HG02870 (cell line): Measurements from ENCODE around the gene LRRC3C.
"Not testable (repeated sequence)": the region's sequence is repeated elsewhere in the genome, so short reads cannot be mapped to it uniquely, and the experiment has no call there.

Experiments used
- ATAC-seq: cut with Tn5 transposase; IDR thresholded peaks from one replicate; pipeline ENCODE4 v1.9.1; 2021; ENCODE audit warnings: mild to moderate bottlenecking, moderate library complexity; ENCODE audit not compliant: unreplicated experiment

Gene LRRC3C

DNA sequence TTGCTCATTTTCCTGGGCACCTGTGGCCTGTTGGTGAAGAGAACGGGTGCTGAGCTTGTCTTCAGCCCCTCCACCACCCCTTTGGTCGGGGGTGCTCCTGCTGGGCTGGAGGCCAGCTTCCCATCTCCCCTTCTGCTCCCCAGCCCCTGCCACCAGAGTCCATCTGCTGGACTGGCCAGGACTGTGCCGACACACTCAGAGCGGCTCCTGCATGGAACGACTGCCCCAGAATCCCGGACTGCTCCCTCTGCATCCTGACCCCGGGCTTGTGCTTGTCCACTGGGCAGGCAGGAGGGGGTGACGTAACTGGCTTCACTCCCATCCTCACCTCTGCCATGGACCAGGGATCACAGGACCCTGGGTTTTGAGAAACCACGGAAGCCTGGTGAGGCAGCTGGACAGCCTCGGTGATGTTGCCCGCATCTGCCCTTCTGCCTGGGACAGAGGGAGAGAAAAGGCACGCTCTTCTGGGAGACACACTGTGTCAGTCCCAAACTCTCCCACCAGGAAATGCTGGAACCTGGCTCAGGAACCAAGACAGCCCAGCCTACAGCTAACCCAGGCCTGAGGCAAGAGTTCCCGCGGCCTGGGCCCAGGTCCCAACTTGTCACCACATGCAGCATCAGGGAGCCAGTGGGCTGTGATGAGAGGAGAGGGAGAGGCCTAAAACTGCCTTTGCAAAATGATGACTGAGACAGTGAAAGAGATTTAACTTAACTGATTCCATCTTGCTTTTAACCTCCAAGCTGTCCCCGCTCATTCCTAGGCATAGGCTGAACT, 19.2 kb downstream of the LRRC3C start:
- no peak for ATAC-seq

GRCh38 chr17:39948489-39948828, 20.9 kb downstream of the LRRC3C start:
- ATAC-seq, result not testable (repeated sequence)

DNA sequence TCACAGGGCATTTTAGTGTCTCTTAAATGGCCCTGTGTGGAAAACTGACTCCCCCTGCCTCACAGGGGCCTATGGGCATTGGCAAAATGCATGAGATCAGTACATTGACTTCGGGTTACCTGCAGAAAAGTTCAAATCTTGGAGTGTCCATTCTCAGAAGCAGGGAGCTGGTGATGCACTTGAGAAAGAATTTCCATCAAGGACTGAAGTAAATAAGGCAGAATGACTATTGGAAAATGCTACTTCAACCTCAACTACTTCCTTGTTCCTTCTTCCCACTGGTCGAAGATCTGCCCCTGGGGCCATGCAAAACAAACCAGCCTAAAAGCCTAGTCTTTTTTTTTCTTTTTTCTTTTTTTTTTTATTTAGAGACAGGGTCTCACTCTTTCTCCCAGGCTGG, 21.5 kb downstream of the LRRC3C start:
- no peak for ATAC-seq

DNA sequence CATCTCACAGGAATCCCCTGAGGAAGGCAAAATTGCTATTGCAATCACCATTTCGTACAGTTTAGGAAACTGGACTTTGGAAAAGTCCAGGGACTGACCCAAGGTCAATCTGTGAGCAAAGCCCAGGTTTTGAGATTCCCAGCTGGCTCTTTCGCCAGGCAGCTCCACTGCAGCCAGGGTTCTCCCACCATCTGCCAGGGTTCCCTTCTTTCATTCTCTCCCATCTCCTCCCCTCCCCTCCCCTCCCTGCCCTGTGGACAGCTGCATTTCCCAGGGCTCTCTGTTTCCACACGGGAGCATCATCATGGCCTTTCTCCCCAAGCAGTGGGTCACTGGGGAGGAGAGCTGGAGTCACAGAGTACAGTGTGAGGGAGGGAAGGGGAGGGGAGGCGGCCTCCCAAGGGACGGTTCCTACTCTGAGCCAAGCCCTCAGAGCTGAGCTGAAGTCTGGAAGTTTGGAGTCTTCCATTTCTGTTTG, 23.4 kb downstream of the LRRC3C start:
- no peak for ATAC-seq

GRCh38 chr17:39951924-39952679, 24.6 kb downstream of the LRRC3C start:
- ATAC-seq, result peak; percentile 9

GRCh38 chr17:39952680-39953470, 25.3 kb downstream of the LRRC3C start:
- peak; percentile 67 for ATAC-seq

DNA sequence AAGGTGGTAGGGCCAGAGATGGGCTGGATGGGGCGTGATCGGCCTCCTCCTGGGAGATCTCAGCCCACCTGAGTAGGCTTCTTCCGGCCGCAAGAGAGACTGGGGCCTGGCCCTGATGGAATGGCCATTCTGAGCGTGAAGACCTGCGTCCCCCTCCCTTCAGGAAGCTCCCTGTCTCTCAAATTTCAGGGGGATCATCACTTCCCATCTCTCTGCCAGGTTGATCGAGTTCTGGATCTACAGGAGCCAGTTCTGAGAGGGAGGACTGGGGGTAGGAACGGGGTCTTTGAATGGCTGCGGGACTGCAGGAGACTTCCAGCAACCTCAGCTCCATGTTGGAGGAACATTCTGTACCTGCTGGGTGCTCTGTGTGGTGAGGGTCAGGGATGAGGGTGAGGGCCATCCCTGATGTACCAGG, 25.9 kb downstream of the LRRC3C start:
- no peak for ATAC-seq

DNA sequence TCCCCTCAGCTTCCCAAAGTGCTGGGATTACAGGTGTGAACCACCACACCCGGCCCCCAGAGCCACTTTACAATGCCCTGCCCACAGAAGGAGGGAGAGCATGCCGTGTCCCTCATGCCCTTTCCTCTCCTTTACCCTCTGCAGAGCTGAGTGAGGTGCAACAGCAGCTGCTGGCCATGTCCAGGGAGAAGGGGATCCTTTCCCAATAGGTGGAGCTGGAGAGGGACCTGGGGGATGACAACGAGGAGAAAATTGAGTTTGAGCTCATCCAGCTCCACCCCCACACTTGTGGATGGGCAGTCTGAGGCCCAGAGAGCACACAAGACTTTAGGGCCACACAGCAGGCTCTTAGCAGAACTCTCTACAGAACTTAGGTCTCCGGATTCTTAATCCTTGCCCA, 27.3 kb downstream of the LRRC3C start:
- no peak for ATAC-seq

- no peak for ATAC-seq
Measured at GRCh38 chr17:39955726-39956225, 28.2 kb downstream of the LRRC3C start.

- no peak for ATAC-seq
Measured at GRCh38 chr17:39960524-39961041, 33.1 kb downstream of the LRRC3C start.

DNA sequence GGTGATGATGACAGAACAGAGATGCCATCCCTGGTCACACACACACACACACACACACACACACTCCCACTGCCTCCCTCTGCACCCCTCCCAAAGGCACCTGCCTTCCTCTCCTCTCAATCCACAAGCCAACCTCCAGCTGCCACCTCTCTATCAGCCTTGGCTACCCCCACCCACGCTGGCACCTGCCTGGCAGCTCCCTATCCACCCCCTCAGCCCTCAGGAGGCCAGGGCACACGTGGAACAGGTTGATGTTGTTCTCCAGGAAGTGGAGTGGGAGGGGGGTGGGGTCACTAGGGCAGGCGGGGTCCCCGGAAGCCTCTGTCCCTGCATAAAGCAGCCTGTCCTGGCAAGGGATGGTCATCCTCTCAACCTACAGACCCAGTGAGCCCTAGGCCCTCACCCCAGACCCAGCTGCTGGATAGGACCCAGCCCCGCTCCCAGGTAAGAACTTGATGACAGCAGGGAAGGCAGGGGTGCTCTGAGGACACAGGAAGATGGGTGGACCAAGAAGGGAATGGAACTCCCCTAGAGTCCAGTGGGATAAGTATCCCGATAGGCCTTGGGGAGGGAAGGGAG, 35.2 kb downstream of the LRRC3C start, which contains the start of gene GSDMA:
GSDMA (plus strand) TSS at position 363 of the 579 bp plus-strand sequence. CDS start 2,684 bp downstream, outside the sequence.
- no peak for ATAC-seq

- ATAC-seq, result no peak
Measured at GRCh38 chr17:39963829-39964228, 36.3 kb downstream of the LRRC3C start.

DNA sequence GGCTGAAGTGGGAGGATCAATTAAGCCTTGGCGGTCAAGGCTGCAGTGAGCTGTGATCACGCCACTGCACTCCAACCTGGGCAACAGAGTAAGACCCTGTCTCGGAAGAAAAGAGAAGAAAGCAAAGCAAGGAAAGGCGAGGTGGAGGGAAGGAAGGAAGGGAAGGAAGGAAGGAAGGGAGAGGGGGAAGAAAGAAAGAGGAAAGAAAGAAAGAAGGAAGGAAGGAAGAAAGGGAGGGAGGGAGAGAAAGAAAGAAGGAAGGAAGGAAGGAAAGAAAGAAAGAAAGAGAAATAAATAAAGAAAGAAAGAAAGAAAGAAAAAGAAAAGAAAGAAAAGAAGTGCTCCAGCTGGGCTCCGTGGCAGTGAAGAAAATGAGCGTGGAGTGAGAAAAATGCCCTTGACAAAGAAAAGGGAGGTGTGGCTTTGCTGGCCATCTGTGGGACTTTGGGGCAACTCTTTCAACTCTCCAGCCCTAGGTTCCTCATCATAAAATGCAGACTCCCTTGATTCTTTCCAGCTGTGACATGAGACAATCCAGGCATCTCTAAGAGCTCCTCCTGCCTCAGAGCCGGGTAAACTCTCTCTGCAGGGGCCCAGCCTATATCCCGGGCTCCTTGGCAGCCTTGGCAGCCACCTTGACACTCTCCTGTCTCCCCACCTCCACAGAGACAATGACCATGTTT, 37.6 kb downstream of the LRRC3C start:
- ATAC-seq, result no peak

DNA sequence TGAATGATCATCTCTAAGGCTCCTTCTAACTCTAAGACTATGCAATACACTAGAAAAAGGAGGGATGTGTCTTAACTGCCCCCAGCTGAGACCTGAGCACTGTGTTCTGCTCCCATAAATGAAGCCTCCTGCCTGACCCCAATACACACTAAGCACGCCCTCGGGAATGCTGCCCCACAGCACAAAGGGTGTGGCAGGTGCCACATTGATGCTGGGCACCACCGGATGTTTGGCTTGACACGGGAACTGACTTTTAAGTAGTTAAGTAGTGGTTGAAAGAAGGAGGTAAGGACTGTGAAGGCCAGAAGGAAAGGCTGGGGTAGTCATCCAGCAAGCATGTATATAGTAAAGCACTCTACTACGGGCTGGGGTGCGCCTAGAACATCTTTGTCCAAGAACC, 39.2 kb downstream of the LRRC3C start:
- ATAC-seq, result no peak

GRCh38 chr17:39968761-39969160, 41.2 kb downstream of the LRRC3C start:
- no peak for ATAC-seq

DNA sequence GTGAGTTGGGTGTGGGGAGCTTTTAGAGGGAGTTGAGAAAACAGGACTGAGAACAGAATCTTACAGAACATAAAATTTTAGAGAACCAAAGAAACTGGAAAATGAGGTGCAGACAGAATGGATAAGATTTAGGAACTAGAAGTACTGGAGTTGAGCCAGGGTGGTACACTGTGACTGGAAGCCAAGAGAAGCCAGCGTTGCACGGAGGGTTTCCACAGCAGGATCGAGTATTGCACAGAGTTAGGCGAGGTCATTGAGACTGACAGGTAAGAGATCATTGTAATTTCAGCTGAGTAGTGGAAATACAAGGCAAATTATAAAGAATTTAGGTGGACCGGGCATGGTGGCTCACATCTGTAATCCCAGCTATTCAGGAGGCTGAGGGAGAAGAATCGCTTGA, 41.8 kb downstream of the LRRC3C start:
- ATAC-seq, result no peak

- ATAC-seq, result no peak
Measured at GRCh38 chr17:39970157-39970692, 42.7 kb downstream of the LRRC3C start.

DNA sequence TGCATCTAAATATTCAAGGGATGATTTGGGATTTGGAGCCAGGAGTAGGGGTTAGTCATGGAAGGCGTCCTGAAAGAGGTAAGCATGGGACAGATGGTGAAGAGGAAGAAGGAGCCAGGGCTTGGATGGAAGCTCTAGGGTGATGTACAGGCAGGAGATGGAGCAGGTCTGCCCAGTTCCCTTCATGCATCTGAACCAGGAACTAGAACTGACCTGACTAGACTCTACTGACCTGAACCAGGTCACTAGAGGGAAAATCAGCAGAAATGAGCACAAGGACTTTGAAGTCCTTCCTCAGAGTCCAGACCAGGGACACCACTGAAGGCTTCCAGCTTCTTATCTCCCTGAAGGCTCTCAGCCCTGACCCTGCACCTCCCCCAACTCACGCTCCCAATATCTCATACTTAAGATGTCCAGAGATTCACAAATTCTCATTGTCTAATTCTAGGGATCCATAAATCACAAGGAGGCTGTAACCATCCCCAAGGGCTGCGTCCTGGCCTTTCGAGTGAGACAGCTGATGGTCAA, 43.6 kb downstream of the LRRC3C start:
- no peak for ATAC-seq

DNA sequence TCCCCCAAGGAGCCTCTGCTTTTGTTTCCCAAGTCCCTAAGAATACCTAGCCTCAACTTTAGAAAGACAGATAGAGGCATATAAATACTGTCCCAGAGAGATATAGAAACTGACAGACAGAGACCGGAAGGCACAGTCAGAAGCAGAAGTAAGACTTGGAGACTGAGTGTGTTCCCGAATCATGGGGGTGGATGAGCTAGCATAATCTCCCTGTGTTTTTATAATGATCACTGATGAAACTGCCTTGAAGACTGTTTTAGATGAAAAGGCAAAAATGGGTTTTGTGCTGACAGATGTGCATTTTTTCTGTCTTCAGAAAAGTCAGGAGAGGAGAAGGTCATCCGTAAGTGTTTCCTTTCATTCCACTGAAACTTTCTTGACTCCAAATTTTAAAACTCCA, 44.7 kb downstream of the LRRC3C start:
- no peak for ATAC-seq
